ENCODE measurements around the gene SPOP. TPM values are rescaled to one million over a fixed set of nuclear protein-coding genes. Genes with fewer than 3 reads are reported as not detected.
A peak's percentile ranks its signal among the peaks of the same experiment; 100 is the strongest.

Gene SPOP
- polyA plus RNA-seq, 6 donors from 2014 or later = 78.4 to 131 (median 95.3) TPM

- Mint-ChIP-seq H3K9me3 (no peaks in the 10 kb centered on the region), H3K4me1 (peaks cover 5 to 8% (median 8%) of the 10 kb centered on the region in 3 donors), H3K36me3 (no peaks in the 10 kb centered on the region), H3K27me3 (peaks cover 9 to 27% (median 19%) of the 10 kb centered on the region in 3 donors), H3K27ac (no peak overlapping the region), H3K4me3 (no peak overlapping the region)
- no peak for ATAC-seq (ENCODE audit: low read depth in 2 of 2)
- DNase-seq = no peak
Measured at GRCh38 chr17:49580981-49581647, 96.8 kb downstream of the SPOP start.

DNA sequence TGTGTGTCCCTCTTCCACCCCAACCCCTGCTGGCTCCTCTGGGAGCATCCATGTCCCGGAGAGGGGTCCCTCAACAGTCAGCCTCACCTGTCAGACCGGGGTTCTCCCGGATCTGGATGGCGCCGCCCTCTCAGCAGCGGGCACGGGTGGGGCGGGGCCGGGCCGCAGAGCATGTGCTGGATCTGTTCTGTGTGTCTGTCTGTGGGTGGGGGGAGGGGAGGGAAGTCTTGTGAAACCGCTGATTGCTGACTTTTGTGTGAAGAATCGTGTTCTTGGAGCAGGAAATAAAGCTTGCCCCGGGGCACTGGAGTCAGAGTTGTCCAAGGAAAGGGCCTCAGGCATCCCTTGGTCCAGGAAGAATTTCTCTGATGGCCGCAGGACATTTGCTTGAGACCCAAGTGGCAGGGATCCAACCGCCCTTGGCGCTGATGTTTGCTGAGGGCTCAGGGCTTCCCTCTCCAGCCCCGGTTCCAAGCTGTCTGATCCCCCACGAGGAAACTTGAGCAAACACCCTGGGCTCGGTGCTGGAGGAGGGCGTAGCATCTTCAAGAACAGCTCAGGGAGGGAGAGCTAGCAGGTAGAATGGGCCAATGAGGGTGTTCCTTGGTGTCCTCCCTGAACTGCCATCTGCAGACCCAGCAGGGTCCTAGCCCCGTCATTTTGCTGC, 97.7 kb downstream of the SPOP start:
- DNase-seq (no peak), ATAC-seq (ENCODE audit: low read depth in 2 of 2) (no peak)
- no peaks in the 10 kb centered on the region for H3K36me3 Mint-ChIP-seq
- peaks cover 12 to 35% (median 28%) of the 10 kb centered on the region in 3 donors for H3K27me3 Mint-ChIP-seq
- no peaks in the 10 kb centered on the region for H3K9me3 Mint-ChIP-seq
- peaks cover 11 to 15% (median 11%) of the 10 kb centered on the region in 3 donors for H3K4me1 Mint-ChIP-seq
- no peak overlapping the region for H3K27ac Mint-ChIP-seq
- H3K4me3 Mint-ChIP-seq = no peak overlapping the region

DNA sequence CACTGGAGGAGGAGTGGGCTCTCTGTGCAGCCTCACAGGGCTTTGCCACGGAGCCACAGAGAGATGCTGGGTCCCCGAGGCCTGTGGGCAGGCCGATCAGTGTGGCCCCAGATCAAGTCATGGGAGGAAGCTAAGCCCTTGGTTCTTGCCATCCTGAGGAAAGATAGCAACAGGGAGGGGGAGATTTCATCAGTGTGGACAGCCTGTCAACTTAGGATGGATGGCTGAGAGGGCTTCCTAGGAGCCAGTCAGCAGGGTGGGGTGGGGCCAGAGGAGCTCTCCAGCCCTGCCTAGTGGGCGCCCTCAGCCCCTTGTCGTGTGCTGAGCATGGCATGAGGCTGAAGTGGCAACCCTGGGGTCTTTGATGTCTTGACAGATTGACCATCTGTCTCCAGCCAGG, 98.4 kb downstream of the SPOP start:
- no peak for DNase-seq
- Mint-ChIP-seq H3K27ac (no peak overlapping the region), H3K4me1 (peaks cover 13 to 17% (median 14%) of the 10 kb centered on the region in 3 donors), H3K27me3 (peaks cover 14 to 42% (median 34%) of the 10 kb centered on the region in 3 donors), H3K36me3 (no peaks in the 10 kb centered on the region), H3K4me3 (no peak overlapping the region), H3K9me3 (no peaks in the 10 kb centered on the region)
- no peak for ATAC-seq (ENCODE audit: low read depth in 2 of 2)

DNA sequence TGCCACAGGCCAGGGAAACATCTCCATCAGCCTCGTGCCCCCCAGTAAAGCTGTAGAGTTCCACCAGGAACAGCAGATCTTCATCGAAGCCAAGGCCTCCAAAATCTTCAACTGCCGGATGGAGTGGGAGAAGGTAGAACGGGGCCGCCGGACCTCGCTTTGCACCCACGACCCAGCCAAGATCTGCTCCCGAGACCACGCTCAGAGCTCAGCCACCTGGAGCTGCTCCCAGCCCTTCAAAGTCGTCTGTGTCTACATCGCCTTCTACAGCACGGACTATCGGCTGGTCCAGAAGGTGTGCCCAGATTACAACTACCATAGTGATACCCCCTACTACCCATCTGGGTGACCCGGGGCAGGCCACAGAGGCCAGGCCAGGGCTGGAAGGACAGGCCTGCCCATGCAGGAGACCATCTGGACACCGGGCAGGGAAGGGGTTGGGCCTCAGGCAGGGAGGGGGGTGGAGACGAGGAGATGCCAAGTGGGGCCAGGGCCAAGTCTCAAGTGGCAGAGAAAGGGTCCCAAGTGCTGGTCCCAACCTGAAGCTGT, 98.9 kb downstream of the SPOP start:
- no peak for ATAC-seq (ENCODE audit: low read depth in 2 of 2)
- H3K9me3 Mint-ChIP-seq = no peaks in the 10 kb centered on the region
- no peak overlapping the region for H3K27ac Mint-ChIP-seq
- peaks cover 15 to 47% (median 39%) of the 10 kb centered on the region in 3 donors for H3K27me3 Mint-ChIP-seq
- no peaks in the 10 kb centered on the region for H3K36me3 Mint-ChIP-seq
- DNase-seq = no peak
- peaks cover 13 to 17% (median 14%) of the 10 kb centered on the region in 3 donors for H3K4me1 Mint-ChIP-seq
- no peak overlapping the region for H3K4me3 Mint-ChIP-seq

- DNase-seq = no peak
- peaks cover 17 to 53% (median 46%) of the 10 kb centered on the region in 3 donors for H3K27me3 Mint-ChIP-seq
- peaks cover 13 to 17% (median 14%) of the 10 kb centered on the region in 3 donors for H3K4me1 Mint-ChIP-seq
- no peaks in the 10 kb centered on the region for H3K36me3 Mint-ChIP-seq
- no peaks in the 10 kb centered on the region for H3K9me3 Mint-ChIP-seq
- no peak for ATAC-seq (ENCODE audit: low read depth in 2 of 2)
- H3K4me3 Mint-ChIP-seq = no peak overlapping the region
- no peak overlapping the region for H3K27ac Mint-ChIP-seq
Measured at GRCh38 chr17:49578414-49578813, 99.5 kb downstream of the SPOP start.

- Mint-ChIP-seq H3K27me3 (peaks cover 21 to 57% (median 50%) of the 10 kb centered on the region in 3 donors), H3K36me3 (no peaks in the 10 kb centered on the region), H3K27ac (no peak overlapping the region), H3K4me3 (peak overlapping the region in 3 of 8 donors; percentile 54 to 87 (median 59)), H3K9me3 (no peaks in the 10 kb centered on the region), H3K4me1 (peaks cover 13 to 17% (median 14%) of the 10 kb centered on the region in 3 donors)
- ATAC-seq (ENCODE audit: low read depth in 2 of 2) = peak in 1 of 2 donors; percentile 29
- DNase-seq = no peak
Measured at GRCh38 chr17:49577963-49578362, 99.9 kb downstream of the SPOP start.

GRCh38 chr17:49577650-49577934, 100.3 kb downstream of the SPOP start:
- ATAC-seq (ENCODE audit: low read depth in 2 of 2) (no peak), DNase-seq (no peak)
- Mint-ChIP-seq H3K36me3 (no peaks in the 10 kb centered on the region), H3K27ac (no peak overlapping the region), H3K4me3 (peak overlapping the region in 6 of 8 donors; percentile 41 to 87 (median 54)), H3K4me1 (peaks cover 13 to 17% (median 14%) of the 10 kb centered on the region in 3 donors), H3K9me3 (no peaks in the 10 kb centered on the region), H3K27me3 (peaks cover 24 to 61% (median 54%) of the 10 kb centered on the region in 3 donors)

DNA sequence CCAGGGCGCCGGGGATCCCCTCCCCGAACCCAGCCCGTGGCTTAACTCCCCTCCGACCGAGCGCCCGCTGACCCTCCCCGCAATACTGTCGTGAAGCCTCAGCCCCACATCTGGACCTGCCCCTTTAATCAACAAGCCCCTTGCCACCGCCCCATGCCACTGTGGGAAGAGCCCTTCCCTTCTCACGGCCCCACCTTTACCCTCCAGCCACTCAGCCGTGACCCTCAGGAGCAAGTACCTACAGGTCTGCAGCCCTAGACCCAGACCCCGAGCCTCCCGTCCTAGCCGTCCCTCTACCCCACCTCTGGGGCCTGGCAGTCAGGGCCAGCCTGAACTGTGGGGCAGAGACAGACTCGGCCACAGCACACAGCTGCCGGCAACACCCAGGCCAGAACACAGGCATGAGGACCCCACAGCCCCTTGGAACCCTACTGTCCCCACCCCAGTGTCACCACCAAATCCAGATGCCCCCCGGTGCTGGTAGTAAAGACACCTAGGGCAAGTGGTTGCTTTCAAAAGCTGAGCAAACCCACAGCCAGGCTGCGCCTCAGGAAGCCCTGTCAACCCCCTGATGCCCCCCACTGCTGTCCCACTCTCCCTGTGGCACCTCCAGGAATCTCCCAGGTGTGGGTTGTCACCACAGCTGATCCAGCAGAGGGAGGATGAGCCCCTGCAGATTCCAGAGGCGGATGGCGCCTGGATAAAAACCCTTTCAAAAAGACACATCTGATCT, 100.8 kb downstream of the SPOP start:
- H3K4me1 Mint-ChIP-seq = peaks cover 13 to 17% (median 14%) of the 10 kb centered on the region in 3 donors
- no peak for ATAC-seq (ENCODE audit: low read depth in 2 of 2)
- no peaks in the 10 kb centered on the region for H3K9me3 Mint-ChIP-seq
- DNase-seq = no peak
- H3K4me3 Mint-ChIP-seq = peak overlapping the region; percentile 52 to 87 (median 72)
- no peaks in the 10 kb centered on the region for H3K36me3 Mint-ChIP-seq
- H3K27me3 Mint-ChIP-seq = peaks cover 27 to 66% (median 59%) of the 10 kb centered on the region in 3 donors
- no peak overlapping the region for H3K27ac Mint-ChIP-seq

DNA sequence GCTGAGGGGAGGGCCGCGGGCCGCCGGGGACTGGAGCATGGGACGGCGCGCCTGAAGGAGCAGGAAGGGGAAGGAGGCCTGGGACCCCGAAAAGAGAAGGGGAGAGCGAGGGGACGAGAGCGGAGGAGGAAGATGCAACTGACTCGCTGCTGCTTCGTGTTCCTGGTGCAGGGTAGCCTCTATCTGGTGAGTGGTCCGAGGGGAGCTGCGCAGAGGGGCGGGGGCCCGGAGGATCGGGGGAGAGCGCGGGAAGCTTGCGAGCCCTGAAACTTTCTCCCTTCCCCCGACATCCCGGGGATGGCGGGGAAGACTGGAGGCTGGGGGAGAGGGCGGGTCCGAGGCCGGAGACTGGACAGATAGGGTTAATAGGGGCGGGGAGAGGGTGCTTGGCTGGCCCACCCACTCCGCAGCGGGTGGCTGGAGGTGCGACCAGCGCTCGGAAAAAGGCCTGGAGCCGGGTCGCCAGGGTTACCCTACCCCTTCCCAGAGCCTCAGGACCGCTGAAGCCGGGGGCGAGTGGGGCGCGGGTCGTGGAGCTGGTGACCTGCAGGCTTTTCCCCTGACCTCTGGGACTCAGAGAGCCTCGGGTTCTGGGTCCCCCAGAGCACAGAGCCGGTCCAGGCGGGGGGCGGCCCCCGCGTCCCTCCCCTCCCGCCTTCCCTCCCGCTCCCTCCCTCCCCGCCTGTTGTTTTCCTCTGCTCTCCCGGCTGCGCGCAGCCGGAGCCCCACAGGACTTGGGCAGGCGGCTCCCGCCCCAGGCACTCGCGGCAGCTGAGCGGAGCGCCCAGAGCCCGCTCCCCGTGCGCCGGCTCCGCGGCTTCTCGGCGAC, 101.6 kb downstream of the SPOP start:
- DNase-seq = no peak
- Mint-ChIP-seq H3K27ac (no peak overlapping the region), H3K4me1 (peaks cover 13 to 20% (median 14%) of the 10 kb centered on the region in 3 donors), H3K27me3 (peaks cover 35 to 74% (median 67%) of the 10 kb centered on the region in 3 donors), H3K9me3 (no peaks in the 10 kb centered on the region), H3K36me3 (no peaks in the 10 kb centered on the region), H3K4me3 (peak overlapping the region; percentile 30 to 84 (median 80))
- ATAC-seq (ENCODE audit: low read depth in 2 of 2) = peak; percentile 12 to 19

DNA sequence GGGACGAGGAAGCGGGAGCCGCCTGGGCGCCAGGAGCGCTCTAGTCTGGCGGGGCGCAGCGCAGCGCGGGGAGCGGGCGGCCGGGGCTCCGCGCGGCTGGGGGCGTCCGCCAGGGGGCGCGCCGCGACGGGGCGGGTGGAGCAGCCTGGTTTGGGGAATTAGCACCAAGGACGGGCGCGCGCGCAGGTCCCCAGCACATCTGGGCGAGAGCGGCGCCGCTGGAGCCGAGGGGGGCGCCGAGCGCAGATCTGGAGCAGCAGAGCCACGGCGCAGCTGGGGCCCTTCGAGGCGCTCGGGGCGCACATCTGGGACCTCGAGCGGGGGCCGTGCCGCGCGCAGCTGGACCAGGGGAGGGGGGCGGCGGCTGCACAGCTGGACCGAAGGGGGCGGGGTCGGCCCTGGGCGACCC, 102.2 kb downstream of the SPOP start, which contains the start of gene NXPH3:
TSS of gene NXPH3 (plus strand) at position 193 of the 409 bp plus-strand sequence. CDS start 349 bp downstream, outside the sequence.
- H3K27me3 Mint-ChIP-seq = peaks cover 41 to 80% (median 73%) of the 10 kb centered on the region in 3 donors
- H3K36me3 Mint-ChIP-seq = no peaks in the 10 kb centered on the region
- H3K9me3 Mint-ChIP-seq = no peaks in the 10 kb centered on the region
- peaks cover 13 to 26% (median 15%) of the 10 kb centered on the region in 3 donors for H3K4me1 Mint-ChIP-seq
- peak within 1 kb of the TSS; percentile 30 to 84 (median 80) for H3K4me3 Mint-ChIP-seq
- no peak within 1 kb of the TSS for H3K27ac Mint-ChIP-seq
- ATAC-seq (ENCODE audit: low read depth in 2 of 2) (peak; percentile 77 to 79), DNase-seq (peak; percentile 39)

DNA sequence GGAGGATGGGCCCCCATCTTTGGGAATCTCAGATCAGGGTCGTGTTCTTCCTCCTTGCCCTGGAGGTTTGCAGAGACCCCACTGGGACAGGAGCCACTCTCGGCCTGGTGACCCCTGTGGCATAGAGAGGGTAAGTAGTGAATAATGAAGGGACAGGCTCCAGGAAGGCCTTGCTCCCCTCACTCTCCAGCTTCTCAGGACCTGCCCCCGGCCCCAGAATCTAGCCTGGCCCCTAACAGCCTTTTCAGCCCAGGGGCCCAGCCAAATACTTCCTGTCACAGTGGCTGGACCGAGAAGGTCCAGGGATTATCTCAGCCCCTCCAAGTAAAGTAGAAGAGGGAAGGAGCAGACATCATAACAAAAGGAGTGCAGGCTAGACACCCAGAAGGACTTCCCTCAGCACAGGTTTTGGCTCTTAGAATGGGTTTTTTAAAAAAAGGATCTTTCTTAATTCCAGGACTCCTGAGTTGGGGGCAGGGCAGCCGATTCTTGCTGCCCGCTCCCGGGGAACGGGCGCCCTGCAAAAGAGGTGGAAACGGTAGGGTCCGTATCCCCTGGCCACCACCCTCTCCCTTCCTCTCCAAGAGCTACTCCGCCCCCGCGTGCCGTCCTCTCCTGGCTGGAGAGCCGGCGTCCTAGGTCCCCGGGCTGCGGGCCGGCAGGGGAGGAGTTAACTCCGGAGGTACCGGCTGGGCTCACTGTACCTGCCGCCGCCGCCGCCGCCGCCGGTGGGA, 102.8 kb downstream of the SPOP start:
- ATAC-seq (ENCODE audit: low read depth in 2 of 2) (no peak), DNase-seq (no peak)
- H3K27me3 Mint-ChIP-seq = peaks cover 41 to 81% (median 75%) of the 10 kb centered on the region in 3 donors
- peak overlapping the region in 7 of 8 donors; percentile 29 to 77 (median 61) for H3K4me3 Mint-ChIP-seq
- H3K36me3 Mint-ChIP-seq = no peaks in the 10 kb centered on the region
- H3K4me1 Mint-ChIP-seq = peaks cover 13 to 32% (median 15%) of the 10 kb centered on the region in 3 donors
- H3K27ac Mint-ChIP-seq = no peak overlapping the region
- no peaks in the 10 kb centered on the region for H3K9me3 Mint-ChIP-seq

DNA sequence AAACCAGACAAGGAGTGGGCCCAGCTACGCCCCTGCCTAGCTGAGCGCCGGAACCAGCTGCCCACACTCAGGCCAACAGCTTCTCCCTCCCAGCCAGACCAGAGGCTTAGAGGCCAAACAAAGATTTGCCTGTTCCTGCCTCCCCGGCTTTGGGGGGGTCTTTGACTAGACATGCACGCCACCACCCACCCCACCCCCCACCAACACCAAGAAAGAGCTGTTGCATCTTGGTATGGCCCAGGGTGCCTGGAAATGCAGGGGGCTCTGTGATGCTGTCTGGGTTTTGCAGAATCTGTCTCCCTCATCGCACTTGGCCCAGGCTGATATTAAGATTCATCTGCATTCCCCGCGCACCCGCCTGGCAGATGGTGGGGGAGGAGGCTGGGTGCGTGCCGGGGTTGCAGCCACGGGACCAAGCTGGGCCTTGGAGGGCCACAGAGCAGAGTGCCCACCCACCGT, 103.5 kb downstream of the SPOP start:
- Mint-ChIP-seq H3K36me3 (no peaks in the 10 kb centered on the region), H3K27ac (peak overlapping the region in 1 of 6 donors; percentile 60), H3K4me1 (peaks cover 13 to 33% (median 20%) of the 10 kb centered on the region in 3 donors), H3K27me3 (peaks cover 41 to 81% (median 75%) of the 10 kb centered on the region in 3 donors), H3K9me3 (no peaks in the 10 kb centered on the region), H3K4me3 (peak overlapping the region in 1 of 8 donors; percentile 77)
- ATAC-seq (ENCODE audit: low read depth in 2 of 2) (no peak), DNase-seq (no peak)
